Smooth muscle cell (in vitro differentiated cells): ENCODE data around the gene ASCC2. TPM values are rescaled to one million over a fixed set of nuclear protein-coding genes. Genes with fewer than 3 reads are reported as not detected.

Experiments
- DNase-seq: peaks from one replicate; lab custom pipeline; 2025; ENCODE audit not compliant: unreplicated experiment; lab: John Stamatoyannopoulos, UW
- H2AFZ ChIP-seq: fragments of 200-600 bp; sonication (generic); 2 replicates; pipeline ENCODE4 v1.6.0; 2016; ENCODE audit warnings: antibody characterized with exemption, low read depth, mild to moderate bottlenecking
- H3F3A ChIP-seq: fragments of 200-600 bp; sonication (generic); 2 replicates; pipeline ENCODE4 v1.6.0; 2017; ENCODE audit warnings: antibody characterized with exemption, low read depth
- H3K27ac ChIP-seq: fragments of 200-600 bp; sonication (generic); 2 replicates; pipeline ENCODE4 v1.5.1; 2016; ENCODE audit warnings: low read depth, mild to moderate bottlenecking
- H3K27me3 ChIP-seq: fragments of 200-600 bp; sonication (generic); 2 replicates; pipeline ENCODE4 v1.6.1; 2016; ENCODE audit warnings: low read depth, mild to moderate bottlenecking
- H3K36me3 ChIP-seq: fragments of 200-600 bp; sonication (generic); 2 replicates; pipeline ENCODE4 v1.5.1; 2016; ENCODE audit warnings: low read depth
- H3K4me1 ChIP-seq: fragments of 200-600 bp; sonication (generic); 2 replicates; pipeline ENCODE4 v1.5.1; 2016; ENCODE audit warnings: low read depth
- H3K4me2 ChIP-seq: fragments of 200-600 bp; sonication (generic); 2 replicates; pipeline ENCODE4 v1.6.0; 2016; ENCODE audit warnings: mild to moderate bottlenecking
- H3K4me3 ChIP-seq: fragments of 200-600 bp; sonication (generic); 2 replicates; pipeline ENCODE4 v1.5.1; 2016; ENCODE audit warnings: mild to moderate bottlenecking
- H3K79me2 ChIP-seq: fragments of 200-600 bp; sonication (generic); 2 replicates; pipeline ENCODE4 v1.6.0; 2016; ENCODE audit warnings: low read depth, mild to moderate bottlenecking
- H3K9ac ChIP-seq: fragments of 200-600 bp; sonication (generic); 2 replicates; pipeline ENCODE4 v1.6.0; 2016; ENCODE audit warnings: low read depth
- H3K9me3 ChIP-seq: fragments of 200-600 bp; sonication (generic); replicated peaks from 2 replicates; pipeline ENCODE4 v1.5.1; 2016; ENCODE audit warnings: low read depth
- H4K20me1 ChIP-seq: fragments of 200-600 bp; sonication (generic); 2 replicates; pipeline ENCODE4 v1.6.0; 2016; ENCODE audit warnings: low read depth
- WGBS: methylation state at CpG from one replicate; pipeline ENCODE4 v1.1.7; 2016; ENCODE audit warnings: low lambda C conversion rate; 5-methylcytosine and 5-hydroxymethylcytosine counted together
- polyA plus RNA-seq: library from polyadenylated mRNA; unstranded; fragments of >200 nt; fragmentation: Nextera tagmentation; extraction: Ambion mirVana; gene quantifications from 2 replicates; pipeline ENCODE4 v1.2.1, GENCODE V29; 2016
- total RNA-seq: library from RNA; depleted of rRNA; stranded (reverse); fragments of >200 nt; gene quantifications from 2 replicates; pipeline ENCODE4 v1.2.3, GENCODE V29; 2014
- TF ChIP-seq, protein P1 (sequence below): fragments of 200-600 bp; sonication (generic); IDR thresholded peaks from 2 replicates; pipeline ENCODE4 v1.5.1; 2017; ENCODE audit warnings: borderline replicate concordance, mild to moderate bottlenecking, antibody characterized with exemption; ENCODE audit not compliant: insufficient read depth, poor library complexity, severe bottlenecking

Gene ASCC2
- total and polyA plus RNA-seq, 2 experiments from 2014 or later = 32.1 to 58.9 TPM

DNA sequence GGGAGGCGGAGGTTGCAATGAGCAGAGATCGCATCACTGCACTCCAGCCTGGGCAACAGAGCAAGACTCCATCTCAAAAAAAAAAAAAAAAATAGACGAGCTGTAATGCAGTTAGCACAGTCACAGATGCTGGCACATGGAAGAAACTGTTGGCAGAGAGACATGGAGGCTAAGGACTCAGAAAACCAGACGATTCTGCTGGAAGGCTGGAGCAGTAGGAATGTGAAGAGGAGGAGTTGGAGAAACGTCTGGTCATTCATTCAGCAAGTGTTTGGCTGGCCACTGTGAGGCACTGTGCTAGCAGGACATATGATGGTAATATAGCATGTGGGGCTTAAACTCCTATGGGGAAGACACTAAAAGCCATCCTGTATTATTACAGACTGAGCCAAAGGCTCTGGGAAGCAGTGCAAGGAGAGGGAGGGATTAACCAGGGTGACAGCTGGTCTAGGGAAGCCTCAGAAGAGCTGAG, 65.9 kb downstream of the ASCC2 start:
- H3K27ac ChIP-seq = peak overlapping the region; percentile 86
- H4K20me1 ChIP-seq = no peaks in the 10 kb centered on the region
- no peak overlapping the region for H2AFZ ChIP-seq
- peaks cover 3% of the 10 kb centered on the region for H3F3A ChIP-seq
- no peak overlapping the region for H3K4me2 ChIP-seq
- H3K9me3 ChIP-seq = no peaks in the 10 kb centered on the region
- H3K4me3 ChIP-seq = no peak overlapping the region
- WGBS = 54% methylated on average over 5 of the region's 5 CpGs
- TF ChIP-seq, protein P1, sequence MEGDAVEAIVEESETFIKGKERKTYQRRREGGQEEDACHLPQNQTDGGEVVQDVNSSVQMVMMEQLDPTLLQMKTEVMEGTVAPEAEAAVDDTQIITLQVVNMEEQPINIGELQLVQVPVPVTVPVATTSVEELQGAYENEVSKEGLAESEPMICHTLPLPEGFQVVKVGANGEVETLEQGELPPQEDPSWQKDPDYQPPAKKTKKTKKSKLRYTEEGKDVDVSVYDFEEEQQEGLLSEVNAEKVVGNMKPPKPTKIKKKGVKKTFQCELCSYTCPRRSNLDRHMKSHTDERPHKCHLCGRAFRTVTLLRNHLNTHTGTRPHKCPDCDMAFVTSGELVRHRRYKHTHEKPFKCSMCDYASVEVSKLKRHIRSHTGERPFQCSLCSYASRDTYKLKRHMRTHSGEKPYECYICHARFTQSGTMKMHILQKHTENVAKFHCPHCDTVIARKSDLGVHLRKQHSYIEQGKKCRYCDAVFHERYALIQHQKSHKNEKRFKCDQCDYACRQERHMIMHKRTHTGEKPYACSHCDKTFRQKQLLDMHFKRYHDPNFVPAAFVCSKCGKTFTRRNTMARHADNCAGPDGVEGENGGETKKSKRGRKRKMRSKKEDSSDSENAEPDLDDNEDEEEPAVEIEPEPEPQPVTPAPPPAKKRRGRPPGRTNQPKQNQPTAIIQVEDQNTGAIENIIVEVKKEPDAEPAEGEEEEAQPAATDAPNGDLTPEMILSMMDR = peak; percentile 39
- H3K9ac ChIP-seq = no peak overlapping the region
- H3K27me3 ChIP-seq = no peaks in the 10 kb centered on the region
- H3K36me3 ChIP-seq = peaks cover 5% of the 10 kb centered on the region
- peaks cover 24% of the 10 kb centered on the region for H3K79me2 ChIP-seq
- H3K4me1 ChIP-seq = peaks cover 9% of the 10 kb centered on the region
- no peak for DNase-seq

DNA sequence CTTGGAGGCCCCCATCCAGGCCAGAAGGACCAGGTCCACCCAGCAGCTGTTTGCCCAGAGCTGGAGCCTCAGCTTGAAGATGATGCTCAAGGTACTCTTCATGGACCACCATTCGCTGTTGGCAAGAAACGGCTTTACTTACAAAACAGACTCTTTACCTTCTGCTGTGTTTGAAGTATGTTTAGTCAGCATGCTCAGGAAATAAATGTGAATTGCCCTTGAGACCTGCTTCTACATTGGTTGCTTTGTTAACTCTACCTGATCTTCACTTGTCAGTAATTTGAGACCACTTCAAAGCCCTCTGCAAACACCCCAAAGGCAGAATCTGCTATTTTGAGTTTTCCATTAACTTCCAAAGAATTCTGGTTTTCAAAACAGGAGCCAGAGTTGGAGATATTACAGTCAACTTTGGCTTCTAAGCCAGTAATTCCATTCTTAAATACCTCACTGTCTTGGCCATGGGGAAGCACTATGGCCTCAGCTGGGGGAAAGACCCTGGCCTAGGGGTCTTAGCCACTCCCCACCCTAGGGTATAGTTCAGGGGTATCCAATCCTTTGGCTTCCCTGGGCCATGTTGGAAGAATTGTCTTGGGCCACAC, 68.3 kb downstream of the ASCC2 start:
- no peaks in the 10 kb centered on the region for H3K27me3 ChIP-seq
- 96% methylated on average over 2 of the region's 2 CpGs for WGBS
- peaks cover 9% of the 10 kb centered on the region for H3K4me1 ChIP-seq
- no peak overlapping the region for H3K4me2 ChIP-seq
- H3K36me3 ChIP-seq = peaks cover 5% of the 10 kb centered on the region
- H3K9me3 ChIP-seq = no peaks in the 10 kb centered on the region
- H2AFZ ChIP-seq = no peak overlapping the region
- DNase-seq = no peak
- no peaks in the 10 kb centered on the region for H4K20me1 ChIP-seq
- H3K9ac ChIP-seq = no peak overlapping the region
- TF ChIP-seq, protein P1 = no peak
- H3F3A ChIP-seq = peaks cover 3% of the 10 kb centered on the region
- no peak overlapping the region for H3K4me3 ChIP-seq
- peaks cover 34% of the 10 kb centered on the region for H3K79me2 ChIP-seq
- no peak overlapping the region for H3K27ac ChIP-seq

DNA sequence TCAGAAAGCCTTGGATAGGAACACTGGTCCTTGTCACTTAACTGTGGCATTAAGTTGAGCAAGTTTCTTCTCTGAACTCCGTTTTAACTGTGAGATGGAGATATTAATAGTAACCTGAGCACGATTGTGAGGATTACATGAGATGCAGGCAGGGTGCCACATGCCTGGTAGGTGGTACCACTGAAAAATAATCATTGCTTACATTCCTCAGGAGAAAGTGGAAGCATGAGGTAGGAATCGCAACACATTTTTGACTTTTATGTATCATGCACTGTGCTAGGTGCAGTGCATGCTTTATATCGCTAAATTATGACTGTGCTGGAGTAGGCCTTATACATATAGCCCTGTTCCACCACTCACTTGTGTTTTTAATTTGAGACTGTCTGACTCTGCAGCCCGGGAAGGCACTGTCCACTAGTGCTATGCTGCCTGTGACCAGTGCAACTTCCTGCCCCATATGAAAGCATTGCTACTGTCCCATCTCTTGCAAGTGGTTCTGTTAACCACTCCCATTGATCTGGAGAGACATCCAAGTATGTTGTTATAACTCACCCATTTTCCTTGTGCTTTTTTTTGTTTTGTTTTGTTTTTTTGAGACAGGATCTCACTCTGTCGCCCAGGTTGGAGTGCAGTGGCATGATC, 69.9 kb downstream of the ASCC2 start:
- DNase-seq = no peak
- Histone ChIP-seq H3K27ac (no peak overlapping the region), H4K20me1 (no peaks in the 10 kb centered on the region), H3K4me1 (peaks cover 9% of the 10 kb centered on the region), H3K4me3 (peak overlapping the region; percentile 95), H3K9me3 (no peaks in the 10 kb centered on the region), H3F3A (peaks cover 3% of the 10 kb centered on the region), H3K79me2 (peaks cover 34% of the 10 kb centered on the region), H3K27me3 (no peaks in the 10 kb centered on the region), H3K9ac (peak overlapping the region; percentile 94), H3K4me2 (peak overlapping the region; percentile 100), H3K36me3 (peaks cover 5% of the 10 kb centered on the region), H2AFZ (no peak overlapping the region)
- WGBS = 69% methylated on average over 6 of the region's 6 CpGs
- TF ChIP-seq, protein P1 = no peak
